Lower leg skin (tissue), 4 donors: ENCODE results near the gene ORC6. TPM values are rescaled to one million over a fixed set of nuclear protein-coding genes. Genes with fewer than 3 reads are reported as not detected.

Source experiments
- DNase-seq, 2 donors: peaks; one replicate each; pipeline ENCODE4 v3.0.0-alpha.2; 2019; ENCODE audit warnings: low spot score in 2 of 2
- H3K4me3 ChIP-seq: fragments of 200-600 bp; sonication (generic); 2 replicates; pipeline ENCODE4 v1.5.1; 2017; ENCODE audit warnings: mild to moderate bottlenecking, low read depth; ENCODE audit not compliant: poor library complexity, severe bottlenecking
- CTCF ChIP-seq, 3 donors: fragments of 450-650 bp; IDR thresholded peaks; one replicate each; pipeline ENCODE4 v1.5.1; 2016; ENCODE audit warnings: antibody characterized with exemption in 3 of 3, mild to moderate bottlenecking in 3 of 3, moderate library complexity in 2 of 3
- POLR2A ChIP-seq, 2 donors: fragments of 450-650 bp; IDR thresholded peaks; one replicate each; pipeline ENCODE4 v1.6.1; 2016 to 2017; ENCODE audit warnings: antibody characterized with exemption in 2 of 2, mild to moderate bottlenecking in 1 of 2, moderate library complexity in 1 of 2
- WGBS, 2 donors: methylation state at CpG; one replicate each; pipeline ENCODE4 v1.1.5; 2018; 5-methylcytosine and 5-hydroxymethylcytosine counted together
- intact Hi-C: fragments of 100-400 bp; cut with DNase I; formaldehyde crosslinking; loops from one replicate; pipeline ENCODE4 v1.15.0; 2023; ENCODE audit warnings: low total_unique reads
- total RNA-seq, 4 donors: library from RNA; depleted of rRNA; stranded (reverse); fragments of >200 nt; gene quantifications; one replicate each; pipeline ENCODE4 v1.1.0, GENCODE V29; 2016

Gene ORC6
- 1 to 10 TPM in 2 of 4 donors, under 1 TPM in 1, not detected in 1; 0.49 to 1.5 (median 1.2) TPM for total RNA-seq

- peak within 1 kb of the TSS; percentile 89 for H3K4me3 ChIP-seq
- DNase-seq = peak; percentile 98 to 100
- intact Hi-C loops = no loop called here
- no peak for TF ChIP-seq POLR2A (IDR thresholded peaks at IDR 0.05)
- no peak for TF ChIP-seq CTCF (IDR thresholded peaks at IDR 0.05)
- 0 to 1% methylated on average over 65 to 76 of the region's 79 CpGs for WGBS, 2 donors
These were observed at the start of gene ORC6 for GRCh38 chr16:46689365-46690280. ORC6 (plus strand) TSS chr16:46689659; CDS start chr16:46689706, 47 bp downstream.

GRCh38 chr16:46648656-46649055 is 40.8 kb upstream of the ORC6 start:
- no peak for TF ChIP-seq POLR2A (IDR thresholded peaks at IDR 0.05)
- TF ChIP-seq CTCF (IDR thresholded peaks at IDR 0.05) = no peak
- H3K4me3 ChIP-seq = no peak overlapping the region
- no peak for DNase-seq
- intact Hi-C loops = no loop called here
- 91% methylated on average over 8 of the region's 8 CpGs for WGBS, 2 donors

- WGBS, 2 donors = 93 to 94% methylated on average over 27 of the region's 27 CpGs
- DNase-seq = no peak
- intact Hi-C loops = no loop called here
- TF ChIP-seq POLR2A (IDR thresholded peaks at IDR 0.05) = no peak
- TF ChIP-seq CTCF (IDR thresholded peaks at IDR 0.05) = no peak
- no peak overlapping the region for H3K4me3 ChIP-seq
These were observed 39.7 kb upstream of the ORC6 start for GRCh38 chr16:46649588-46650253.

GRCh38 chr16:46650254-46650623 is 39.2 kb upstream of the ORC6 start:
- WGBS, 2 donors = 77 to 83% methylated on average over 5 of the region's 5 CpGs
- intact Hi-C loops = no loop called here
- DNase-seq = peak in 1 of 2 donors; percentile 34
- H3K4me3 ChIP-seq = no peak overlapping the region
- no peak for TF ChIP-seq CTCF (IDR thresholded peaks at IDR 0.05)
- TF ChIP-seq POLR2A (IDR thresholded peaks at IDR 0.05) = no peak

GRCh38 chr16:46651305-46651704 is 38.2 kb upstream of the ORC6 start:
- TF ChIP-seq CTCF (IDR thresholded peaks at IDR 0.05) (no peak), POLR2A (IDR thresholded peaks at IDR 0.05) (no peak)
- no peak for DNase-seq
- H3K4me3 ChIP-seq = no peak overlapping the region
- 87 to 92% methylated on average over 3 of the region's 3 CpGs for WGBS, 2 donors
- intact Hi-C loops = no loop called here
